NCI-H2171 (cell line): ENCODE results near the gene CFAP74.
"Not testable (repeated sequence)": the region's sequence is repeated elsewhere in the genome, so short reads cannot be mapped to it uniquely, and the experiment has no call there.

Experiments used
- DNase-seq: peaks from one replicate; lab custom pipeline; 2025; lab: John Stamatoyannopoulos, UW

CFAP74 gene

DNA sequence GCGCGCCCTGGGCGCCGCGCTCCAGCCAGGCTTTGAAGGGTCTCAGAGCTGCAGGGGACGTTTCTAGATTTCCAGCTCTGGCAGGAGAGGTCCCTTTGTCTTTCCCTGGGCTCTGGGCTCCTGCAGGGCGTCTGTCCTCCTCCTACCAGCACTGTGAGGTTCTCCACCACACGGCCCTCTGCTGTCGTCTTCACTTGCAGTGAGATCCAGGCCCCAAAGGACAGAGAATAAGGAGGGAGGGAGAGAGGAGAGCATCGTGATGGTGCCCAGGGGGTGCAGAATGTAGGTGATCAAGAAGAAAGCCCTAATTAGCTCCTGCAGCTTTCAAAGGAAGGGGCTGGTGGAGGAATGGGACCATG lies 108.5 kb downstream of the CFAP74 start:
- DNase-seq, result no peak

DNA sequence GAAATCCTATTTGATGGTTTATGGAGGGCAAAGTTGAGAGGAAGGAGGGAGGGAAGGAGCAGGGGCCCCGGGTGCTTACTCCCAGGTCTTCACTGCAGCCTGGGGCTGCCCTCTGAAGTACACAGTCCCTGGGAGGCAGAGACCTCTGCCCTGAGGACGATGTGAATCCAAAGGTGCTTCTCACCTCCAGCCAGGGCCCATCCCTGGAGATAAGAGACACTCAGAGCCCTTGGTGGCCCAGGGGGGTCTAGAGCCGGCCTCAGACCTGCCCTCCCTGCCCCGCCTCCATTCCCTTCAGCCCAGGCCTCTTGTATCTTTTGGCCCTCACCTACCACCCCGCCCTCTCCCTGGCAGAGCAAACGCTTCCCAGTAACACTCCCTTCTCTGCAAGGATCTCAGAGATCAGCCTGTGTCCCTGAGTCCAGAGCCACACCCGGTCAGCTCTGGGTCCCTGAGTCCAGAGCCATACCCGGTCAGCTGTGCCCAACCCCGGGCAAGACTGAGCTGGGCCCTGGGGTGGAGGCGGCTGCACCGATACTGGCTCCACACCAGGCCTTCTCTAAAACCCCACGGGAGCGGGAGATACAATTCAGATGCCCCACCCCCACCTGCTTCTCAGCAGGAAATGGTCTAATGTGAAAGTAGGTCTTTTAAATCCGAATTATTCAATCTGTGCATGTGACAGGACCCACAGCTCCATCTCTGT lies 109.1 kb downstream of the CFAP74 start:
- no peak for DNase-seq

DNA sequence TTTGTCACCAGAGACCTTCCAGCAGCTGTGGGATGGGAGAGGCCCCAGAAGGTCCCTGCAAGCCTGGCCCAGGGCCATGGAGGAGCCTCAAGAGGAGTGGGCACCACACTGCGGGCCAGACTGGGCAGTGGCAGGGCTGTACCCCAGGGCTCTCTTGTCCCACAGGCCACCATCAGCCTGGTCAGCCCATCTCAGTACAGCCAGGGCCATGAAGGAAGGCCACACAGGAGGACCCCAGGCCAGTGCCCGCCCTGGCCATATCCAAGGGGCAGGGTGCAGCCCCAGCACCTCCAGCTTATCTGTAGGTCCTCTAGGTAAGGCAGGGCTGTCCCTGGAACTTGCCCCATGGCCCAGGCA lies 109.6 kb downstream of the CFAP74 start:
- no peak for DNase-seq

DNA sequence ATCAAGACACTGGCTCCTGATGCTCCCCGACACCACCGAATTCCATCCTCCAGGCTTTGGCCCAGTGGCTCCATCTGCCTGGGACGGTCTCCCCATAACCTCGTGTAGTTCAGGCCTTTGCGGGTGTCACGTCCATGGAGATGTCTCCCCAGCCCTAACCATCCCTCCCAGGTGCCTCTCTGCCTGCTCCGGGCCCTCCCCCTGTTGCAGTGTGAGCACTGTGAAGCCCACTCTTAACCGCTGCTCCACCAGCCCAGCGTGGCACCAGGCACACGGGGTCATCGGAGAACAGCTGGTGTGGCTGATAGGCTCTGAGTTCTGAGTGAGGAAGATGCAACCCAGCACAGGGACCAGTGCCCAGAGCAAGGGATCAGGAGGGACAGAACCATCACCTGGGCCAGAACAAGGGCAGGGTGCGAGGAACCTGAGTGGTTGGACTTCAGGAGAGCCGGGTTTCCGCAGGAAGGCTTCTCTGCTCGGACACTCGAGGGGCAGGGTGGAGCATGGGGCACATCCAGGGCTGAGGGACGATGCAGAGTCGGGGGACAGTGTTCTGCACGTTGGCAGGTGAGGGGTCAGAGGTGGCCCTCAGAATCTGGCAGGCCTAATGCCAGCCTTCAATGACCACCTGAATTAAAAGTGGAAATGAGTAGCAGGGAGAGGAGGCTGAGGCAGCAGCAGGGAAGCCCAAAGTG lies 110.1 kb downstream of the CFAP74 start:
- DNase-seq, result no peak

DNA sequence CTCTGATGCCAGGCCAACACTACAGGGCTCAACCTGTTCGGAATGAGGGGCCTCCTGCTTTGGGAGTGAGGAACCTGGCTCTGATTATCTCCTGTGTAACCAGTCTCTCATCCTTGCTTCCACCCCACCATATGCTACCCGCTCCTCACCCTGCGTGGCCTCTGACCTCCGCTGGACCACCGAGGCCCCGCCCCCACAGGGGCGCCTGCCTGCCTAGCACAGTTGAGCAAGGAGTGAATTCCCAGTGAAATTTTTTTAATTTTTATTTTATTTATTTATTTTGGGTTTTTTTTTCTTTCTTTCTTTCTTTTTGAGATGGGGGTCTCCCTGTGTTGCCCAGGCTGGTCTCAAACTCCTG lies 110.8 kb downstream of the CFAP74 start:
- no peak for DNase-seq

DNA sequence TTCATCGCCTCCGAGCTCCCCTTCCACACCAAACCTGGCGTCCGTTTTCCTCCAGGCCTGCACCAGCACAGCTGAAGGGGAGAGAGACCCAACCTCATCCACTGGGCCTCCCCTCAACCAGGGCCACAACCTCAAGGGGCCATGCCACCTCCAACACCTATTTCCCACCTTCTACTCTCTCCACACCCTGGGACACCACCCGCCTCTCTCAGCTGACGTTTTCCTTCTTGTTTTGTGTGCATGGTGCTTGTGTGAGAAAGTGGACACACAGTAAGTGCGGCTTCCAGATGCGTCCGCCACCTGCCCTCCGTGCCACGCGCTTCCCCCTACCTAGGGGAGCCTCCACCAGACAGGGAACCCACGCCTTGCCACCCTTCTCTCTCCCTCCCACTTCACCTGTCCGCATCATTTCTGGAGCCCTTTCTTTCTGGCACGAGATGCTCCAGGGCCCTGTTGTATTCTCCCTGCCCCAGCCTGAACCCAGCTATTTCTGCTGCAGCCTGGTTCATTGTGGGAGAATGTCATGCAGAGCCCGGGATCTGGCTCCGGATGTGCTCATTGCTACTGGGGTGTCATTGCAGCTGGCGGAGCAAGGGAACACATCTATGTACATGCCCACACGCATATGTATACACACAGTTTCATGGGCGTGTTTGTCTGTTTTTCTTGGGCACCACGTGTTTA lies 111.4 kb downstream of the CFAP74 start:
- no peak for DNase-seq

DNA sequence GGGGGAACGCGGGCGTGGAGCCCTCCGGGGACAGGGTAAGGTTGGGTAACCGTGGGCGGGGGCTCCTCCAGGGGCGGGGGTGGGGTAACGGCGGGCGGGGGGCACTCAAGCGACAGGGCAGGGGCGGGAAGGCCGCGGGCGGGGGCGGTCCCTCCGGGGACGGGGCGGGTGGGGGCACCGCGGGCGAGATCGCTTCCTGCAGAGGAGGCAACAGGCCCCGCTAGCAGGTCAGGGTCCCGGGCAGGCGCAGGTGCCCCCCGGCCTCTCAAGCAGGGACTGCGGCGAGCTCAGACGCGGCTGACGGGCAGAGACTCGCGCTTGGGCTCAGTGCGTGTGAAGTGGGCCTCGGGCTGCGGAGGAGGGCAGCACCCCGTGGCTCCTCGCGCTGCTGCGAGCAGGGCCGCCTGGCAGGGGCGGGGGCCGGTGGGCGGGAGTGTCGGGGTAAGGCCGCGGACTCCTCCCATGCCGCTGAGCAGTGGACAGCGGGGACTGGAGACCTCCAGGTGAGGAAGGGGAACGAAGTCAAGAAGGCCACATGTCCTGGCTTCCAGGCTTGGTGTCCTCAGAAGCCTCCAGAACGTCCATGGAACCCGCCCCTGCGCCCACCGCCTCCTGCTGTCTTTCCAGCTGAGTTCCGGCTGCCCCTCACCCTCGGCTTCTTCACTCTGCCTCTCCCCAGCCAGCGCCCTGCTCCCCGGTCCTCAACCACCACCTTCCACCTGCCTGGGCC lies 112.1 kb downstream of the CFAP74 start:
- peak; percentile 67 for DNase-seq

DNA sequence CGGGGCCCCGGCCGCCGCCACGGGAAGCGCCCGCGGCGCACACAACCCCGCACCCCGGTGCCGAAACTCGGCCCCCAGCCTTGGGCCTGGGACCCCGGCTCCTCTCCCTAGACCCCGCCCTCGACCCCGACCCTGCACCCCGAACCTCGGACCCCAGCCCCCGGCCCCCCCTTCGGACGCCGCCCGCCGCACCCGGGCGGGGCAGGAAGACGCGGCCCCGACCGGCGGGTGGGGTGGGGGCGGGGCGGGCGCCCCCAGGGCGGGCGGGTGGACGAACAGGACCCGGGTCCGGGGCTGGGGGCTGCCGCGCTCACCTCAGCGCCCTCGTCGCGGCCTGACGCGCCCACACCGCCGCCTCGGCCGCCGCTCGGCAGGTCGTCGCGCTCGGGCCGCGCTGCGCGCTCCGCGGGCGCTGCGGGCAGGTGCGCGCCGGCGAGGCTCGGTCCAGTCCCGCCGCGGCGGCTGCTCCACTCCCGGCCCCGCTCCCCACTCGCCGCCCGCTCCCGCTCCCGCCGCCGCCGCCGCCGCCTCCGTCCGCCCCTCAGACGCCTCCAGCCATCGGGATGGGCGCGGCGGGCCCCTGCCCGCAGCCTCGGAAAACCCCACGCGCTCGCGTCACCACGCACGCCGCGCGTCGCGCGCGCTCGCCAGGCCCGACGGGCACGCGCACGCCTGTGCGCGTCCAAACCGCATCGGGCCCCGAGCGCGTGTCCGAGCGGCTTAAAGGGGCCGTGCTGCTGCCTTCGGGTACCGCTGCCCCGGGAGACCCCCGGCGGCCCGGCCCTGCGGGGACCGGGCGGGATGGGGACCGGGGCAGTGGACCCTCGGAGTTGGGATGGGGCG lies 112.9 kb downstream of the CFAP74 start, which contains the start of gene GNB1:
Gene GNB1 (minus strand): TSS at position 582 of the 843 bp plus-strand sequence. CDS start 65,634 bp downstream, outside the sequence.
- DNase-seq, result peak; percentile 91

DNA sequence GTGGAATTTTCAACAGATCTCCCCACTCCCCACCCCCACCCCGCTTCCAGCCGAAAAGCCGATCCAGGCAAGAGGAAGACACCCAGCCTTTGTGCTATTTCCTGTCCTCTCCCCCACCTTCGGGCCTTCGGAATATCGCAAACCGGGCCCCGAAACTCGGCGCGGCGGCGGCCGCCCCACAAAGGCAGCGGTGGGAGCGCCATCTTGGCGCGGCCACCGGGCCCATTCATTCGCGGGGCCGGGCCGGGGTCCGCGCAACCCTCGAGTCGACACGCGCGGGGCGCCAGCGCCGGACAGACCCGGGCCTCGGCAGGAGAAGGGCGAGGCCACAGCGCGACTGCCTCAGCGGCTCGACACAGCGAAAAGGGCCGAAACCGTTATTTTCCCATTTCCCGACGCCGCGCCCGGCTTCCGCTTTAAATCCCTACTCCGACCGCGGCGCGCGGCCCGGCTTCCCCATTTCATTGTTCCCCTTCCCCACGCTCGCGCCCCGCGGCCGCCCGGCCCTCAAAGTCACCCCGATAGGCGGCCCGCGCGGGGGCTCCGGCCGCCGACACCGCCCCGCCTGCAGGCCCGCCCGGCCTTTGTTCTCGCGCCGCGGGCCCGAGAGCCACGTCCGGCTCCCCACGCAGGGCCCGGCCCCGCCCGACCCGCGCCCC lies 113.6 kb downstream of the CFAP74 start:
- DNase-seq, result no peak

DNA sequence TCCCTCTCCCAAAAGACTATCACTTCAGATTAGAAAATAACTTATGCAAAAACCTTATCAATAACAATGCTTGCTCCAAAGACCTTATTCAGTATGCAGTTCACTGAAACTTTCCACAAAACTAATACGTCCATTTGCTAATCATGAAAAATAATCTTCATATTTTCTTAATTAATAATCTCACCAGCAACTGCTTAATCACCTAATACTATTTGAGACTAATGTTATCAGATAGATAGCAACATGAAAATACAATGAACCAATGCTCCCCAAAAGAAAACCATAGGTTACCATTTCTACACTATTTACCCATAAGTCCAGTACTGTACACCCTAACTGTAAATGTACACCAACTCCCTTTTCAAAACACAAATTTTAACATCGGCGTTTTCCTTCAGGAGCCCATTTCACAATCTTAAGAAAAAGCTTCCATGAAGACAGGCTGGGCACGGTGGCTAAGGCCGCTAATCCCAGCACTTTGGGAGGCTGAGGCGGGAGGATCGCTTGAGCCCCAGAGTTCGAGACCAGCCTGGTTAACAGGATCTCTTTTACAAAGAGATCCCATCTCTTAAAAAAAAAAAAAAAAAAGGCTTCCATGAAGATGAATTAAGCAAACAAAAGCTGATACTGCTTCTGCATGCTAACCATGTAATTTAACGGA lies 114.4 kb downstream of the CFAP74 start:
- no peak for DNase-seq

DNA sequence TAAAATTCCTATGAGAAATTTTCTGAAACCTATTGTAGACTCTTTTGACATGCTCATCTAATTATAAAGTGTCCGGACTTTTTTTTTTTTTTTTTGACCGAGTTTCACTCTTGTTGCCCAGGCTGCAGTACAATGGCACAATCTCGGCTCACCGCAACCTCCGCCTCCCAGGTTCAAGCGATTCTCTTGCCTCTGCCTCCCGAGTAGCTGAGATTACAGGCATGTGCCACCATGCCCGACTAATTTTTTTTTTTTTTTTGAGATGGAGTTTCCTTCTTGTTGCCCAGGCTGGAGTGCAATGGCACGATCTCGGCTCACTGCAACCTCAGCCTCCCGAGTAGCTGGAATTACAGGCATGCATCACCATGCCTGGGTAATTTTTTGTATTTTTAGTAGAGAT lies 119.7 kb downstream of the CFAP74 start:
- DNase-seq, result not testable (repeated sequence)

DNA sequence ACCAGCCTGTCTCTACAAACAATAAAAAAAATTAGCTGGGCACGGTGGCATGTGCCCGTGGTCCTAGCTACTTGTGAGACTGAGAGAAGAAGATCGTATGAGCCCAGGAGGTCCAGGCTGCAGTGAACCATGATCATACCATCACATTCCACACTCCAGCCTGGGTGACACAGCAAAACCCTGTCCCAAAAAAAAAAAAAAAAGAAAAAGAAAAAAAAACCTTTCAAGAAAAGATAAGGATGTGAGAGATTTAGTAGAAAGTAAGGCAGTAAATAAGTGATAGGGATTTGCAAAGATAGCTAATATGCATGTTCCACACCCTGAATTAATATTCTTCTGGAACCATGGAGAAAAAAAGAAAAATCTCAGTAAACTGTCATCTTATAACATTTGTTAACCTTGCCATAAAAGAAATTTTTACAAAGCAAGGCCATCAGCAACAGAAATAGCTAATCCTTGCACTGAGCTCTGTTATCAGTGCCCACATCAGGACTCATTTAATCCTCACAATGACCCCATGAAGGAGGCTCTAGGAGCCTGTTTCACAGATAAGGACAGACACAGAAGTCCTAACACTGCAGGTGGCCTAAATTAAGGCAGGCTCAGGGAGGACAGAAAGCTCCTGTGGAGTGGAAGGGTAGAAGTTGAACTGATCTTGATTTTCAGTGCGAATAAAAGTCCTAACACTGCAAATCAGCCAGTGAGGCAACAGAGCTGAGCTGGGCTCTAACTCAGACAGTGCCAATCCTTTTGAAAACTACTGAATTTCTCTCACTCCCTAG lies 120.3 kb downstream of the CFAP74 start:
- no peak for DNase-seq

DNA sequence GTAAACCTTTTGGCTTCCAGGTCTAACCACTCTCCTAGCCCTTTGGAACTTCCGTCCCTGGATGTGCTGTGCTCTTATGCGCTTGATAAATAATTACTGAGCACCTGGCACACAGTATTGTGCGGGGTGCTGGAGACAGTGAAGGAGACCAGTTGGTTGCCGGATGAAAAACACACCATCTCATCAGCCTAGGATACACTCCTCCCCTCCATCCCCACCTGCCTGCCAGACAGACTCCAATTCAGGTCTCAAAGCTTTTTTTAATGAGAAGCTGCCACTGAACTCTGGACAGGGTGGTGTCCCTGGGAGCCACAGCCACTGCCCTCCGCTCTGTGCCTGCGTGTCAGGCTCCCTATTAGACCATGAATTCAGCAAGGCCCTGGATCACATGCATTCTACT lies 121.9 kb downstream of the CFAP74 start:
- peak; percentile 27 for DNase-seq

DNA sequence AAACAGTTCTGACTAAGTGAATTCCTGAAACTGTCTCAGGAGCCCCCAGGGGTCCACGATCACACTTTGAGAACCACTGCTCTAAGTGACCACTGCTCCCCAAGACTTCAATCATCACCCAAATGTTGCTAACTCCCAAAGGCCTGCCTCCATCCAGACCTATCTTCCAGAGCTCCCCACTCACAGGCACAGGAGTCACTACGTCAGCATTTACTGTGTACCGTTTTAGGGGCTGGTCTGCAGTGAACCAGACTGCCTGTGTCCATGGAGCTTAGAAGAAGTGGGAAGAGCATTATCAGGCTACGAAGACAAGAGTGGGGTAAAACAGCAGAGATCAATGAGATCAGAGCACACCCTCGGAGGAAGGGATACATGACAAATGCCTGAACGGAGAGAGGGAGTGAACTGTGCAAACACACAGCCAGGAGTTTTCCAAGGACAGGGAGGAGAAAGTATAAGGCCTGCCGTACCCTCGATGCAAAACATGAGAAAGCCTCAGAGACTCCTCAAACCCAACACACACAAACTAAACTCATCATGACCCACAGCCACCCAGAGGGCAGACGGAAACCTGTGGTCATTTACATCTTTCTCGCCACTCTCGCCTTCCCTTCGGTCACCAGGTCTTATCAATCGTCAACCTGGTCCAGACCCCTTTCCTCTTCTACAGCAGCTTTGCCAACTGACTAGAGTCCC lies 122.8 kb downstream of the CFAP74 start:
- no peak for DNase-seq

DNA sequence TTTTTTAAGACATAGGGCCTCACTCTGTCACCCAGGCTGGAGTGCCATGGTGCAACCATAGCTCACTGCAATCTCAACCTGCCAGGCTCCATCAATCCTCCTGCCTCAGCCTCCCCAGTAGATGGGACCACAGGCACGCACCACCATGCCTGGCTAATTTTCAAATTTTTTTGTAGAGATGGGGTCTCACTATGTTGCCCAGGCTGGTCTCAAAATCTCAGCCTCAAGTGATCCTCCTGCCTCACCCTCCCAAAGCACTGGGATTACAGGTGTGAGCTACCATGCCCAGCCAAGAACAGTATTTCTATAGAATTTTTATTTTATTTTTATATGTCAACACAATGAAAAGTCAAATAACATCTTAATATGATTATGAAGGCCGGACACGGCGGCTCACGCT lies 123.6 kb downstream of the CFAP74 start:
- no peak for DNase-seq

DNA sequence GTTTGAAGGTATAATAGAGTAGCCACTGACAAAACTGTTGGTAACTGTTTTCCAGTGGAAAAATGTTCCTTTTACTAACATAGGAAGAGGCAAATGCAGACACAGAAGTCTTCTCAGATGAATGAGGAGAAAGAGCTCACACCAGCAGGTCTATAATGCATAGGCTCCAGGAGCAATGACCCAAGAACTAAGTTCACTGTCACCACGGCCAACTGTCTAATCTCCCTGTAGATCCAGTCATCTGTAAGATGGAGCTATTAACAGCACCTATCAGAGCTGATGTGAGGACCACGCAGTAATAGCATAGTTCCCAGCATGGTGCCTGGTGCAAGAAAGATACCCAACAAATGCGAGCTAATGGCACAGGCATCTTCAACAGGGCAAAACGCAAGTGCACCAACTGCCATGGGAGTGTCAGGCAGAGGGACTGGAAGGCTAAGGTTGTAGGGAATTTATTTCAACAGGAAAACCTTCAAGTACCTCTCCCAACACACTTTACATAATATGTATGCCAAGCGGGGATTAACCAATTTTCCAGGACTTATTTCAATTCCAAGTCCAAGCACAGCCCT lies 125.6 kb downstream of the CFAP74 start:
- DNase-seq, result no peak

DNA sequence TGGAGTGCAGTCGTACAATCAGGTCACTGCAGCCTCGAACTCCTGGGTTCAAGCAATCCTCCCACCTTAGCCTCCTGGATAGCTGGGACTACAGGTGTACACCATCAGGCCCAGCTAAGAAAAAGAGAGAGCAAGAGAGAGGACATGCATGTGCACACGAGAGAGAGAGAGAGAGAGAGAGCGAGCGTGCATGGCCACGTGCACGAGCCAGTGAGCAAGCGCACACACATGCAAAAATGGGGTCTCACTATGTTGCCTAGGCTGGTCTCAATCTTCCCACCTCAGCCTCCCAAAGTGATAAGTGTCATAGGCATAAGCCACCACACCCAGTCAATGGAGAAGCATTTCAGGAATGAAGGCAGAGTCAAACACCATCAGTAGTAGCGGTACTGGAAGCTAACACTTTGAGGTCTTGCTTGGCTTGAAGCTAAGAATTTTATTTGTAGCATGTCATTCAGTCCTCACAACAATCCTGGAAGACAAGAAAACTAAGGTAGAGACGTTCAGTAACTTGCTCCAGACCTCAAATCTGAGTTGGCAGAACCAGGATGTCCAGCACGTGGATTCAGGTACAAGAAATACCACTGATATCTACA lies 127.2 kb downstream of the CFAP74 start:
- no peak for DNase-seq

DNA sequence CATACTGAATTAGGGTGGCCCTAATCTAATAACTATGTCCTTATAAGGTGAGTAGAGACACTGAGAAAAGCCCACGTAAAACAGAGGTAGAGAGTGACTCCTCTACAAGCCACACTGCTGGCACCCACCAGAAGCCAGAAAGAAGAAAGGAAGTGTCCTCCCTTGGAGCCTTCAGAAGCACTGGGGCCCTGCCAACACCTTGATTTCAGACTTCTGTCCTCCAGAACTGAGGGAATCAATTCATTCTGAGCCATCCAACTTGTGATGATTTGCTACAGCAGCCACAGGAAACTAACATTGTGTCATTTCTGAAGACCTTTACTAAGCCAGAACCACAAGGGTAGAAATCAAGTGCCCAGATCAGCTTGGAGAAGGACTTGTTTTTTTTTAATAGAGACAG lies 127.7 kb downstream of the CFAP74 start:
- DNase-seq, result no peak
